Calu3 (cell line): Measurements from ENCODE around the gene MAP3K20. TPM values are rescaled to one million over a fixed set of nuclear protein-coding genes. Genes with fewer than 3 reads are reported as not detected.
"Not testable (repeated sequence)": the region's sequence is repeated elsewhere in the genome, so short reads cannot be mapped to it uniquely, and the experiment has no call there.

ENCODE experiments used
- BruUV-seq: library from RNA; stranded (reverse); fragments of 400-500 nt; replicated peaks from 2 replicates; lab custom pipeline; 2021; lab: Mats Ljungman, UMichigan
- CTCF ChIA-PET: fragments of 300-600 bp; sonication (Branson Sonifier 250); formaldehyde crosslinking; loops from one replicate; lab custom pipeline; 2022; ENCODE audit warnings: antibody characterized with exemption; lab: Charles Lee
- DNase-seq: peaks from one replicate; pipeline ENCODE4 v3.0.0; 2022
- H3K27ac Mint-ChIP-seq: one replicate; pipeline ENCODE4 v1.8.0; 2022; ENCODE audit warnings: mixed read lengths; ENCODE audit not compliant: unreplicated experiment
- H3K27me3 Mint-ChIP-seq: one replicate; pipeline ENCODE4 v1.8.0; 2022; ENCODE audit warnings: mixed read lengths; ENCODE audit not compliant: unreplicated experiment
- H3K36me3 Mint-ChIP-seq: one replicate; pipeline ENCODE4 v1.8.0; 2022; ENCODE audit warnings: mild to moderate bottlenecking, moderate library complexity, mixed read lengths; ENCODE audit not compliant: insufficient read depth, unreplicated experiment
- H3K4me1 Mint-ChIP-seq: one replicate; pipeline ENCODE4 v1.8.0; 2022; ENCODE audit warnings: mild to moderate bottlenecking, low read depth, mixed read lengths; ENCODE audit not compliant: unreplicated experiment
- H3K4me3 Mint-ChIP-seq: one replicate; pipeline ENCODE4 v1.8.0; 2022; ENCODE audit warnings: mild to moderate bottlenecking, low read depth, moderate library complexity, mixed read lengths; ENCODE audit not compliant: unreplicated experiment
- H3K9me3 Mint-ChIP-seq: one replicate; pipeline ENCODE4 v1.8.0; 2022; ENCODE audit warnings: low read depth, mixed read lengths; ENCODE audit not compliant: unreplicated experiment
- intact Hi-C: fragments of 100-400 bp; cut with micrococcal nuclease; formaldehyde crosslinking; loops from one replicate; pipeline ENCODE4 v1.10.0; 2022; ENCODE audit not compliant: unreplicated experiment
- total RNA-seq: library from RNA; stranded (reverse); gene quantifications from 2 replicates; pipeline ENCODE4 v1.2.3, GENCODE V29; 2022
- TF ChIP-seq, protein P1 (sequence below): fragments of 200-600 bp; IDR thresholded peaks from one replicate; pipeline ENCODE4 v1.8.0; 2022; ENCODE audit warnings: antibody characterized with exemption; ENCODE audit not compliant: unreplicated experiment

Gene MAP3K20
- total RNA-seq, 1 experiment from 2014 or later, result 37.0 TPM

DNA sequence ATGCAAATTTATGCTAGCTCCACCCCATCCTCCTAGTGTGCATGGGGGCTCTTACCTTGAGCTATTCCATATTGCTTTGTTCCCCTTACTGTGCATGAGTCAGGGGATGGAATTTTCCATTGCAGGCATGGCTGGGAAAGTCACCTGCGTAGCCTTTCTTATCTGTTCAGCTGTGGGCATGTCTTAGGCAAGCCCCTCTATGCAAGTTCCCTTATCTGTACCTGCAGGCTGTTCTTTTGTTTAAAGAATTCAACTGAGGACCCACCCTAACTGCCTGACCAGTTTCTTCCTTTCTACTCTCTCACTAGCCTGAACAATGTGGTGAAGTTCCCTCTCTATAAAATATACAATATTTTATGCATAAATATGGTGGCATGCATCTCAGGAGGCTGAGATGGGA is 224.8 kb downstream of the MAP3K20 start:
- no peaks in the 10 kb centered on the region for H3K36me3 Mint-ChIP-seq
- intact Hi-C loops, result no loop called here
- TF ChIP-seq, protein P1, sequence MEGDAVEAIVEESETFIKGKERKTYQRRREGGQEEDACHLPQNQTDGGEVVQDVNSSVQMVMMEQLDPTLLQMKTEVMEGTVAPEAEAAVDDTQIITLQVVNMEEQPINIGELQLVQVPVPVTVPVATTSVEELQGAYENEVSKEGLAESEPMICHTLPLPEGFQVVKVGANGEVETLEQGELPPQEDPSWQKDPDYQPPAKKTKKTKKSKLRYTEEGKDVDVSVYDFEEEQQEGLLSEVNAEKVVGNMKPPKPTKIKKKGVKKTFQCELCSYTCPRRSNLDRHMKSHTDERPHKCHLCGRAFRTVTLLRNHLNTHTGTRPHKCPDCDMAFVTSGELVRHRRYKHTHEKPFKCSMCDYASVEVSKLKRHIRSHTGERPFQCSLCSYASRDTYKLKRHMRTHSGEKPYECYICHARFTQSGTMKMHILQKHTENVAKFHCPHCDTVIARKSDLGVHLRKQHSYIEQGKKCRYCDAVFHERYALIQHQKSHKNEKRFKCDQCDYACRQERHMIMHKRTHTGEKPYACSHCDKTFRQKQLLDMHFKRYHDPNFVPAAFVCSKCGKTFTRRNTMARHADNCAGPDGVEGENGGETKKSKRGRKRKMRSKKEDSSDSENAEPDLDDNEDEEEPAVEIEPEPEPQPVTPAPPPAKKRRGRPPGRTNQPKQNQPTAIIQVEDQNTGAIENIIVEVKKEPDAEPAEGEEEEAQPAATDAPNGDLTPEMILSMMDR, result no peak
- peaks cover 11% of the 10 kb centered on the region for H3K9me3 Mint-ChIP-seq
- CTCF ChIA-PET, result no interaction called here
- no TSS peak for BruUV-seq
- no peak for DNase-seq
- no peak overlapping the region for H3K4me3 Mint-ChIP-seq
- H3K27me3 Mint-ChIP-seq, result no peaks in the 10 kb centered on the region
- H3K4me1 Mint-ChIP-seq, result peaks cover 9% of the 10 kb centered on the region
- H3K27ac Mint-ChIP-seq, result no peak overlapping the region

DNA sequence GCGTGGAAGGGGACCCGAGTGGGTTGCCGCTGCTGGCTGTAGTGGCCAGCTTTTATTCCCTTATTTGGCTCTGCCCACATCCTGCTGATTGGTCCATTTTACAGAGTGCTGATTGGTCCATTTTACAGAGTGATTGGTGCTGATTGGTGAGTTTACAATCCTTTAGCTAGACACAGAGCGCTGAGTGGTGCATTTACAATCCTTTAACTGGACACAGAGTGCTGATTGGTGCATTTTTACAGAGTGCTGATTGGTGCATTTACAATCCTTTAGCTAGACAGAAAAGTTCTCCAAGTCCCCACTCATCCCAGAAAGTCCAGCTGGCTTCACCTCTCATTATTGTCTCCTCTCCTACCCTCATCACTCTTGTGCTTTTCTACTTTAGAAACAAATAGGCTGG is 225.9 kb downstream of the MAP3K20 start:
- DNase-seq, H3K36me3 Mint-ChIP-seq, BruUV-seq, H3K27me3 Mint-ChIP-seq, H3K4me3 Mint-ChIP-seq, H3K27ac Mint-ChIP-seq, CTCF ChIA-PET, intact Hi-C loops, H3K4me1 Mint-ChIP-seq: not testable (repeated sequence)
- H3K9me3 Mint-ChIP-seq, result peaks cover 11% of the 10 kb centered on the region

DNA sequence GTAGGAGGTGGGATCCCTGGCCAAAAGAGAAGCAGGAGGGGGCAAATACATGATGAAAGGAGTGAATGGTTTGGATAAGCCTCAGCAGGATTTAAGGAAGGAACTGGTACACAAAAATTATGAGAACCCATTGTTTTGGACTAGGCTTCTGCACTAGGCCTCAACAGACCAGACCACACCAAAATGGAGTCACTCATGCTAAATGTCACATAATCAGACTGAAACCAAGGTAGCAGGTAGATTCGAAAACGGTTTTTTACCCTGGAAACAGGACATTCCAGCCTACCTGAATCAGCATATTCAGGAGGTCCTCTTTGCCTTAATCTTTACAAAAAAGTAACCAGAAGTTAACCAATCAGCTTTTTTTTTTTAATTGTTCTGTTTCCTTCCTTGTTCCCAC is 229.7 kb downstream of the MAP3K20 start:
- no peak overlapping the region for H3K27ac Mint-ChIP-seq
- H3K4me1 Mint-ChIP-seq, result peaks cover 20% of the 10 kb centered on the region
- TF ChIP-seq, protein P1, result no peak
- intact Hi-C loops, result no loop called here
- no peaks in the 10 kb centered on the region for H3K36me3 Mint-ChIP-seq
- BruUV-seq, result no TSS peak
- peaks cover 2% of the 10 kb centered on the region for H3K9me3 Mint-ChIP-seq
- CTCF ChIA-PET, result no interaction called here
- no peak overlapping the region for H3K4me3 Mint-ChIP-seq
- DNase-seq, result no peak
- no peaks in the 10 kb centered on the region for H3K27me3 Mint-ChIP-seq

DNA sequence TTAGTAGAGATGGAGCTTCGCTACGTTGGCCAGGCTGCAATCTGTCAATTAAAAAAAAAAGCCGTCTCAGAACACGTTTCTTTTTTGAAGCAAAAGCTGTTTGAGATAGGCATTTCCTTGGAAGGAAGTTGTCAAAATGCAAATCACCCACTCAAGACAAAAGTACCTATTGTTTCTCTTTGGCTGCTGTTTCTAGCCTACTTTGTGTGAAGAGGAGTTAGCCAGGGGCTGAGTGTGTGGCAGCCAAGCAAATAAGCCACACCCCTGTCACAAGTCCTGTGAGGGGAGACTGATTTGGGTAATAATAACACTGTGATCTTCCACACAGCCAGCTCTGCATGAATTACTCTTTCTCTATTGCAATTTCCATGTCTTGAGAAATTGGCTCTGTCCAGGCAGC is 231.6 kb downstream of the MAP3K20 start:
- no peaks in the 10 kb centered on the region for H3K36me3 Mint-ChIP-seq
- H3K4me1 Mint-ChIP-seq, result peaks cover 32% of the 10 kb centered on the region
- peak overlapping the region; percentile 43 for H3K4me3 Mint-ChIP-seq
- DNase-seq, result peak; percentile 38
- no peaks in the 10 kb centered on the region for H3K9me3 Mint-ChIP-seq
- CTCF ChIA-PET, result no interaction called here
- intact Hi-C loops, result no loop called here
- H3K27ac Mint-ChIP-seq, result no peak overlapping the region
- BruUV-seq, result no TSS peak
- no peaks in the 10 kb centered on the region for H3K27me3 Mint-ChIP-seq
- TF ChIP-seq, protein P1, result no peak

DNA sequence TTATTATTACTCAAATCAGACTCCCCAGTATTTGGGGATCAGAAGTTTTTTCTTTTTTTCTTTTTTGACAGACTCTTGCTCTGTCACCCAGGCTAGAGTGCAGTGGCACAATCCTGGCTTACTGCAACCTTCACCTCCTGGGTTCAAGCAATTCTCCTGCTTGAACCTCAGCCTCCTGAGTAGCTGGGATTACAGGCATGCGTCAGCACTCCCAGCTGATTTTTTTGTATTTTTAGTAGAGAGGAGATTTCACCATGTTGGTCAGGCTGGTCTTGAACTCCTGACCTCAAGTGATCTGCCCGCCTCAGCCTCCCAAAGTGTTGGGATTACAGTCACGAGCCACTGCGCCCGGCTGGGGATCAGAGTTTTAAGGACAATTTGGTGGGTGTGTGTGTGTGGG is 233.7 kb downstream of the MAP3K20 start:
- intact Hi-C loops, H3K27me3 Mint-ChIP-seq, DNase-seq, H3K4me3 Mint-ChIP-seq, H3K27ac Mint-ChIP-seq, H3K36me3 Mint-ChIP-seq, BruUV-seq, H3K9me3 Mint-ChIP-seq, CTCF ChIA-PET: not testable (repeated sequence)
- H3K4me1 Mint-ChIP-seq, result peaks cover 41% of the 10 kb centered on the region
